Thoracic aorta (tissue), 2 donors: ENCODE data around the gene CACNA2D2. TPM values are rescaled to one million over a fixed set of nuclear protein-coding genes. Genes with fewer than 3 reads are reported as not detected.

Experiments used
- ATAC-seq: fragments of 150-250 bp; one replicate; pipeline ENCODE4 v1.8.0; 2017; ENCODE audit warnings: low read depth; ENCODE audit not compliant: insufficient number of reproducible peaks, low FRiP score
- DNase-seq: peaks from one replicate; pipeline ENCODE4 v3.0.0-alpha.2; 2020; ENCODE audit warnings: low spot score
- H3K27ac ChIP-seq, 2 donors: fragments of 200-600 bp; sonication (generic); 1 replicate in 1 of 2; 2 replicates in 1 of 2; pipeline ENCODE4 v1.5.1; 2016; ENCODE audit warnings: mild to moderate bottlenecking in 2 of 2, moderate library complexity in 2 of 2
- H3K27me3 ChIP-seq: fragments of 200-600 bp; sonication (generic); replicated peaks from 2 replicates; pipeline ENCODE4 v1.6.0; 2016; ENCODE audit warnings: mild to moderate bottlenecking; ENCODE audit not compliant: insufficient read depth
- H3K36me3 ChIP-seq: fragments of 200-600 bp; sonication (generic); one replicate; pipeline ENCODE4 v1.5.1; 2016
- H3K4me1 ChIP-seq, 2 donors: fragments of 200-600 bp; sonication (generic); 1 replicate in 1 of 2; 2 replicates in 1 of 2; pipeline versions ENCODE4 v1.5.1 to v1.6.0; 2016; ENCODE audit warnings: low read depth in 2 of 2, mild to moderate bottlenecking in 1 of 2; ENCODE audit not compliant: control insufficient read depth in 1 of 2
- H3K4me3 ChIP-seq: fragments of 200-600 bp; sonication (generic); 2 replicates; pipeline ENCODE4 v1.5.1; 2016; ENCODE audit warnings: mild to moderate bottlenecking
- H3K9me3 ChIP-seq: fragments of 200-600 bp; sonication (generic); 2 replicates; pipeline ENCODE4 v1.5.1; 2016
- total RNA-seq, 2 donors: library from RNA; depleted of rRNA; stranded (reverse); fragments of >200 nt; gene quantifications; one replicate each; pipeline versions ENCODE4 v1.1.0 to v1.2.3, GENCODE V29; 2016
- TF ChIP-seq, protein P1 (sequence below): fragments of 200-600 bp; sonication (generic); IDR thresholded peaks from one replicate; pipeline ENCODE4 v1.5.1; 2019; ENCODE audit warnings: antibody characterized with exemption

The CACNA2D2 gene
- total RNA-seq, 2 donors from 2014 or later: 2.3 to 4.2 TPM

DNA sequence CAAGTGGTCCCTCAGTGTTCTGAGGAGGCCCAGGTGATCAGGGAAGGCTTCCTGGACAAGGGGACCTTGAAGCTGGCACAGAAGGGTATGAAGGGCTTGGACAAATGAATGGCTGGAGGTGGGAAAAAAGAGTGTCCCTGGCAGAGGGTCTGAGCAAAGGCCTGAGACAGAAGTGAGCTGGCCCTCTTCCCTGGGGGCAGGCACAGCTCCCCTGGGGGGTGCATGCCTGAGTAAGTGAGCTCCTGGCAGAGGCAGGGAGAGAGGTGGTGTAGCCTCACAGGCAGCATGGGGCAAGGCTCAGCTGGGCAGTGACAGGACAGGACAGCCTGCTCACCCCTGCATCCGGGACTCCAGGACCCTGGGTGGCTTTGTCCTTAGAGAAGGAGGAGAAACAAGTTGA lies 5.4 kb upstream of the CACNA2D2 start:
- H3K4me3 ChIP-seq: no peak overlapping the region
- ATAC-seq: no peak

DNA sequence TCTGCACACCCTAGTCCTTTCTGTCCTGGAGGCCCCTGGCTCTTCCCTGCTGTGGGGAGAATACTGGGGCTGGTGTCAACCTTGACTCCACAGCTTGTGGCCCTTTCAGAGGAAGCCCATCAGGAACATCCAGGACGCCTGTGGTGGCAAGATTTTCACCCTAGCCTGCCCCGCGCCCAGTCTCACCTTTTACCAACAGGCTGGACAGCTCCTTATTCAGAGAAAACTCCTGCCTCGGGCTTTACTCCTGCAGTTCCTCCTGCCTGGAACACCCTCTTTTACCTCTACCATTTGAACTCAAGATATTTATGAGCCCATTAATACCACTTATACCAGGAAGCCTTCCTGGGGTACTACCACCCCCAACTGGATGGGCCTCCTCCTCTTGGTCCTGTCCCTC lies 2.7 kb upstream of the CACNA2D2 start:
- ATAC-seq (no peak), DNase-seq (no peak)
- Histone ChIP-seq H3K27ac (no peak overlapping the region), H3K36me3 (no peaks in the 10 kb centered on the region), H3K27me3 (peaks cover 3% of the 10 kb centered on the region), H3K4me1 (peaks cover 8 to 13% of the 10 kb centered on the region in 2 donors), H3K9me3 (no peaks in the 10 kb centered on the region), H3K4me3 (no peak overlapping the region)
- TF ChIP-seq, protein P1, sequence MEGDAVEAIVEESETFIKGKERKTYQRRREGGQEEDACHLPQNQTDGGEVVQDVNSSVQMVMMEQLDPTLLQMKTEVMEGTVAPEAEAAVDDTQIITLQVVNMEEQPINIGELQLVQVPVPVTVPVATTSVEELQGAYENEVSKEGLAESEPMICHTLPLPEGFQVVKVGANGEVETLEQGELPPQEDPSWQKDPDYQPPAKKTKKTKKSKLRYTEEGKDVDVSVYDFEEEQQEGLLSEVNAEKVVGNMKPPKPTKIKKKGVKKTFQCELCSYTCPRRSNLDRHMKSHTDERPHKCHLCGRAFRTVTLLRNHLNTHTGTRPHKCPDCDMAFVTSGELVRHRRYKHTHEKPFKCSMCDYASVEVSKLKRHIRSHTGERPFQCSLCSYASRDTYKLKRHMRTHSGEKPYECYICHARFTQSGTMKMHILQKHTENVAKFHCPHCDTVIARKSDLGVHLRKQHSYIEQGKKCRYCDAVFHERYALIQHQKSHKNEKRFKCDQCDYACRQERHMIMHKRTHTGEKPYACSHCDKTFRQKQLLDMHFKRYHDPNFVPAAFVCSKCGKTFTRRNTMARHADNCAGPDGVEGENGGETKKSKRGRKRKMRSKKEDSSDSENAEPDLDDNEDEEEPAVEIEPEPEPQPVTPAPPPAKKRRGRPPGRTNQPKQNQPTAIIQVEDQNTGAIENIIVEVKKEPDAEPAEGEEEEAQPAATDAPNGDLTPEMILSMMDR: no peak

More for the DNA sequence above, 5.4 kb upstream of the CACNA2D2 start:
- H3K9me3 ChIP-seq: no peaks in the 10 kb centered on the region
- DNase-seq: no peak
- H3K27me3 ChIP-seq: no peaks in the 10 kb centered on the region
- H3K4me1 ChIP-seq: no peaks in the 10 kb centered on the region
- H3K27ac ChIP-seq: no peak overlapping the region
- TF ChIP-seq, protein P1: no peak
- no peaks in the 10 kb centered on the region for H3K36me3 ChIP-seq

DNA sequence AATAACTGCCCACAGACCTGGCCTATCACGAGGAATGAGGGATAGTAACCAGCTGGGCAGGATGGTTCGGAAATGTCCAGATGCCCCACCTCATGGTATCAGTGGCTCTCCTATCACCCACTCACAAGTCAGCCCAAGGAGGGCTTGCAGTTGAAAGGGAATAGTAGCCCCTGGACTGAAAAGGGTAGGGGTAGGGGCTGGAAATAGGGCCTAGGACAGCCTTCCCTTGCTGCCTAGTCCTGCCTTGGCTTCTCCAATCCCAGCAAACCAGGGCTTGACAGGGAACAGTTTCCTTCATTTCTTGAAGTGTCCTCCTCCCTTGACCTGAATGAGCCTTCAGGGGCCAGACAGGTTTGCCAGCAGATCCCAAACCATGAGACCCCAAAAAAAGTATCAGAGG lies 1.2 kb upstream of the CACNA2D2 start:
- H3K27ac ChIP-seq: no peak overlapping the region
- no peak for DNase-seq
- H3K27me3 ChIP-seq: peaks cover 3% of the 10 kb centered on the region
- no peak for ATAC-seq
- TF ChIP-seq, protein P1: no peak
- no peaks in the 10 kb centered on the region for H3K9me3 ChIP-seq
- no peak overlapping the region for H3K4me3 ChIP-seq
- H3K36me3 ChIP-seq: no peaks in the 10 kb centered on the region
- peaks cover 8 to 13% of the 10 kb centered on the region in 2 donors for H3K4me1 ChIP-seq

DNA sequence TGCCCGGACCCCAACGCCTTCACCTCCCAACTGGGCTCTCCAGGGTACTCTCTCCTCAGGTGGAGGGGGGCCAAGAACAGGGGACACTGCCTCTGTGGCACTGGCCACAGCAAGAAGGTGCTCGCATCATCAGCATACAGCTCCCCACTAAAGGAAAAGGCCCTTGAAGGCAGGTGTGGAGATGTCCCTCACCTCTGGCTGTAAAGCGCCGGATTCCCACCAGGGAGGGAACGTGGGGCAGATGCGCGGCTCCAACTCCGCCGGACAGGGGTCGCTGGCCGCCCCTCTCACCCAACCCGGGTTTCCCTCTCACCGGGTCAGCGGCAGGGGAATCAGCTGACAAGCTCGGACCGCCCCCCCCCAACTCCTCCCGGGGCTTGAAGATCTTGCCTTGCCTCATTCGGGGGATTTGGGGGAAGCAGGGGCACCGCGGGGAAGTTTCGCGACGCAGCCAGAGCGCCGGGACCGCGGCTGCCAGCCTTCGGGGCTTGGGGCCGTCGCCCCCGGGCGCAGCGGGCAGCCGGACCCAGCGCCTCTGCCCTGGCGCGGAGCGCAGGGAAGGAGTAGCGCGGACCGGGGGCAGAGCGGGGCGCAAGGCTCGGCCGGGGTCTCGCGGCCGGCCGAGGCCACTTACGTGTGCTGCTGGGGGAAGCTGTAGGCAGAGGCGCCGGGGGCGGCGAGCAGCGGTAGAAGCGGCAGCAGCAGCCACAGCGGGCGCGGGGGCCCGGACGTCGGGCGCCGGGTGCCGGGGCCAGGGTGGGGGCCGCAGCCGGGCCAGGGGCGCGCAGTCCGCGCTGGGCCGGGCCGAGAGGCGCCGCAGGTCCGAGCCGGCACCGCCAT lies 630 bp downstream of the CACNA2D2 start:
- TF ChIP-seq, protein P1: no peak
- Histone ChIP-seq H3K9me3 (no peaks in the 10 kb centered on the region), H3K36me3 (no peaks in the 10 kb centered on the region), H3K27ac (no peak overlapping the region), H3K27me3 (peaks cover 3% of the 10 kb centered on the region), H3K4me1 (peaks cover 8 to 13% of the 10 kb centered on the region in 2 donors), H3K4me3 (peak overlapping the region; percentile 82)
- DNase-seq (no peak), ATAC-seq (no peak)

DNA sequence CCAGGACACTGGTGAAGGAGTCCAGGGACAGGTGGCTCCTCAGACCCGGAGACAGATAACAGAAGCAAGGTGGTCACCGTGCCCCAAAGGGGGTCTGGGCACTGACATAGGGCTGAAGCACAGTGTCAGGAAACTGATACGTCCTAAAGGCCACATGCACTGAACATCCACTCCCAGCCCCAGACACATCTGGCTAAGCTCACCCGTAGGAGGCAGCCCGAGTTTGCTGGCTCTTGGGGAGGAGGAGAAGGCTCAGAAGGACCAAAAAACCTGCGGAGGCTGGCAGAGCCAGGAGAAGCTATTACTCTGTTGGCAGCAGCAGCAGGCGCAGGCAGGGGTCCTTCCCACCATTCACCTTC lies 1.2 kb downstream of the CACNA2D2 start:
- DNase-seq (no peak), ATAC-seq (no peak)
- no peaks in the 10 kb centered on the region for H3K9me3 ChIP-seq
- H3K27me3 ChIP-seq: peaks cover 3% of the 10 kb centered on the region
- H3K27ac ChIP-seq: no peak overlapping the region
- no peaks in the 10 kb centered on the region for H3K36me3 ChIP-seq
- peaks cover 8 to 13% of the 10 kb centered on the region in 2 donors for H3K4me1 ChIP-seq
- H3K4me3 ChIP-seq: peak overlapping the region; percentile 82
- TF ChIP-seq, protein P1: no peak
